Fibroblast of peridontal ligament (primary cell): ENCODE measurements around the gene MEGF11.

ENCODE experiments used
- DNase-seq: peaks from one replicate; pipeline ENCODE4 v3.0.0-alpha.2; 2010; ENCODE audit errors: extremely low read depth

Gene MEGF11

DNA sequence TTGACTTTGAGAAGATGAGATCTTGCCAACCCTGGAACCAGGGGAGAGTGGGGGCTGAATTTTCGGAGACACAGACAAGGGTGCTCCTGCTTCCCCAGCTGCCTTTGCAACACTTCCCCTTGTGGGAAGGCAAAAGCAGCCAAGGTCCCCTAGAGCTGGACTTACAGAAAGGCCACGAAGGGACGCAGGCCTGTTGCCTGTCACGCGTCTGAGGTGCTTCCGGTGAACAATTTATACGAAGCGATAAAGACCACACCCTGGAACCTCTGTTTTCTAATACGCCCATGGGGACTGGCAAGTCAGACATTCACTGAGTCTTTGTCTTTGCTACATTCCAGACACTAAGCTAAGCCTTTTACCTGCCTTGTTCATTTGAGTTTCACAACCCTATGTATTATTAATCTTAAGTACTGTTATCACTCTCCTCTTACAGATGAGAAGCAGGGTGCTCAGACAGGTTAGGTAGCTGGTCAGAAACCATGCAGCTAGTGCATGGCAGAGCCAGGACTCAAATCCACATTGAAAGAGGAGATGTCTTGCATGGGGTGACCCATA lies 13.2 kb downstream of the MEGF11 start:
- no peak for DNase-seq

DNA sequence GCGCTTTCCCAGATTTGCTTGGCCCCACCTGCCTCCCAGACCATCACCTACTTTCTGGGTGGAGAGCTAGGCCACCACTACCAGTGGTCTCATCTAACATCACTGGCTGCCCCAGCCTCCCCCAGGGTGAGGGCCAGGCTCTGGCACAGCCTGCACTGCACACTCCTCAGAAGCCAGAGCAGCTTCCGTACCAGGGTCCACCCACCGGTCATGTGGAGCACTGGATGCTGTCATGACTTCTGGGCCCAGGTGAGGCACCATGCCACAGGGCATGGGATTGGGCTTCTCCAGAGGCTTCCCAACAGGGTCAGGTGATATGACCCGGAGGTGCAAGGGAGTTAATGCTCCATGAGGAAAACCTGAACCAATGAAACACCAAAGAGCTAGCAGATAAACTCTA lies 14.0 kb downstream of the MEGF11 start:
- DNase-seq = no peak

DNA sequence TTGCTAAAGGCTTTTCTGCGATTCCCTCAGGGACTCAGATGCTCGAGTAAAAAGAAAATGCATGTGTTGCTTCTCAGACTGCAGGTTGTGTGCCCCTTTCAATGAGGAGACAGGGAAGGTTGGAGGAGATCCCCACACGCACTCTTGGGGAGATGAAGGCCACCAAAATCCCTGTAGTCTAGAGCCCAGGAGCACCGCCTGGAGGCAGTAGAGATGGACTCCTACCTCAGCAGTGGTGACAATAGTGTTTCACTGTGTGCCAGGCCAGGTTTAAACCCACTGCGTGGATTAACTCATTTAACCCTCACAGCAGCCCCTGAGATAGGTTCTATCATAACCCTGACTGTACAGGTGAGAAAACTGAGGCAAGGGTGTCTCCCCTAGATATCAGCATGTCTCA lies 15.2 kb downstream of the MEGF11 start:
- no peak for DNase-seq

DNA sequence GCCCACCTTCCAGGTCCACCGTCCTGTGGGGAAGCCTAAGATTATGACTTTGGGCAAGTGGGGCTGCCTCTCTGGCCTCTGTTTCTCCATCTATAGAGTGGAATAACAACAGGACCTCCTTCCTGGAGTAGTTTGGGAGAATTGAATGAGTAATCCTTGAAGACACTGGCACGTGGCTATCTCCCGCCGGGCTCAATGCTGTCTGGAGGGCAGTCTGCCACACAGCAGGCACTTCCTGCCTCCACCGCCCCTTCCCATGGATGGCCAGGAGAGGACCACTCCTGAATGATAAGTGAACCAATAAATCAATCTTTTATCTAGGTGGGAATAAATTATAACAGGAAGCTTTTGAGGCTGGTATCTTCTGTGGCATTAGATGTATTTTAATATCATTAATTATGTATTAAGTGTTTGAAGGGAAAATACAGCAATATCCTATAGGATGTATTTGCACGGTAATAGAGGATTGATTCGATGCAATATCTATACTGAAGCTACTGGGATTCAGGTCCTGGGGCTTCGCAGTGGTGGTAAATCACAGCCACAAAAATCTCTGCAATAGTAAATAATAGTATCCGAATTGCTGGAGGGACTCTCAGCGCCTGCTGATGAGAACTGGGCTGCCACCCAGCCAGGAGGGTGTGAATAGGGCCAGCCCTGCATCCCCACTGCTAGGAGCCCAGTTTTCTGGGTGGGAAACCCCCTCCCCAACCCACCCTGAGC lies 15.9 kb downstream of the MEGF11 start:
- DNase-seq = no peak

DNA sequence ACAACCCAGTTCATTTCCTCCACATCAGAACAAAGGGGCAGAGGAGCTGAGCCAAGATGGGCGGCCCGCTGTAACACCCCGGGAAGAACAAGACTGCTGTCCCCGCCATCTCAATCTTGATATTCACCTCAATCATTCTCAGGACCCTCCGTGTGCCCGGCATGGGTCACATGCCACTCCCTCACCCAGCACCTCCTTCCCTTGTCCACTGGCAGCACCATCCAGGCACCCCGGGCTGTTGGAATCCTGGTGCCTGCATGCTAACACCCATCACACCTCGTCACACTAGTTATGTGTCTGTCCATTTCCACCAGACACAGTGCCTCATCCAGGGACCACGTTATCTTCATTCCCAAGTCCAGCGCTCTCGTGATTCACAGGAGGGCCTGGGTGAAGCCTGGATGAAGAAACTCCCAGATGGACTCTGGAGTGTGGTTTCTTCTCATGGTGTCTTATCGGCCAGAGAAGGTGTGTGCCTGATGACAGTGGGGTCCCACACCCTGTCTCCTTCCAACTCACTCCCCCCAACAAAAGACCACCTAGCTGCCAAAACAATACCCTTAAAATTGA lies 16.7 kb downstream of the MEGF11 start:
- DNase-seq = no peak

DNA sequence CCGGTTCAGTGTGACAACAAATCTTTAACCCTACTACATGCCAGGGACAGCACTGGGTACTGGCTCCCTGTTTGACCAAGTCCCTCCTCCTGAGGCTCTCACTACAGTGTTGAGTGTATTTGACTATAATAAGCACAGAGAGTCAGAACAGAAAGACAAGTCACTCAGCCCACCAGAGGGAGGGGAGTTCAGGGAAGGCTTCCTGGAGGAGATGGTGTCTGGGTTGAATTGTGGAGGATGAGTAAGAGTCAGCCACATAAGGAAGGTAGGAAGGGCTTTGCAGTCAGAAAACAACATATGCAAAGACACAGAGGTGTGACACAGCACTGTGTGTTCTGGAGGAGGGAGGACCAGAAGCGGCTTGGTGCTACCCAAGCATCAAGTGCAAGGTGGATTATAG lies 17.7 kb downstream of the MEGF11 start:
- DNase-seq = no peak

- DNase-seq = no peak
Measured at GRCh38 chr15:66234798-66235197, 18.8 kb downstream of the MEGF11 start.

DNA sequence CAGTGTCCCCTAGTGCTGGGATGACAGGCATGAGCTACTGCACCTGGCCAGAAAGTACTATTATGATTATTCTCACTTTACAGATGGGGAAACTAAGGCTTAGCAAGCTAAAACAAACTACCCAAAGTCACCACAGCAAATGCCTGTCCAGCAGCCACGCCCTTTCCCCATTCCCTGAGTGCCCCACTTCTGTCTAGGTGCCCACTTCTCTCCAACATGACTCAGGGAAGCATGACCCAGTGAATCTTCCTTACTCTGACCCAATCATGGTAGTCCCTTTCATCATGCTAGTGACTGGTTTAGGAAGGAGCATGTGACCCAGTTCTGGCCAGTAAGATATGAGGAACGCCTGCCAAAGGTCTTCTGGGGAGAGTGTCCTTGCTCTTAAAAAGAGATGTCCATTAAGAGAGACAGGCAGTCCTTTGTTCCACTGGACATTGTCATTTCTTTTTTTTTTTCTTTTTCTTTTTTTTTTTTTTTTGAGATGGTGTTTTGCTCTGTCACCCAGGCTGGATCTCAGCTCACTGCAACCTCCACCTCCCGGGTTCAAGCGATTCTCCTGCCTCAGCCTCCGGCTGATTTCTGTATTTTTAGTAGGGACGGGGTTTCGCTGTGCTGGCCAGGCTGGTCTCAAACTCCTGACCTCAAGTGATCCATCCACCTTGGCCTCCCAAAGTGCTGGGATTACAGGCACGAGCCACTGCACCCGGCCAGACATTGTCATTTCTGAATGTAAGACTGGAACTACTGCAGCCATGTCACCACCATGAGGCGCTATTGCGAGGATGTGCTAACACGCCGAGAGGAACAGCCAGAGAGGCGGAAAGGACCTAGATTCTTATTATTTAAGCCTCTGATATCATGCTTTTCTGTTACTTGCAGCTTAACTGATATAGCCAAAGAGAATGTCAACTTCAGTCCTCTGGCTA lies 19.8 kb downstream of the MEGF11 start:
- no peak for DNase-seq

DNA sequence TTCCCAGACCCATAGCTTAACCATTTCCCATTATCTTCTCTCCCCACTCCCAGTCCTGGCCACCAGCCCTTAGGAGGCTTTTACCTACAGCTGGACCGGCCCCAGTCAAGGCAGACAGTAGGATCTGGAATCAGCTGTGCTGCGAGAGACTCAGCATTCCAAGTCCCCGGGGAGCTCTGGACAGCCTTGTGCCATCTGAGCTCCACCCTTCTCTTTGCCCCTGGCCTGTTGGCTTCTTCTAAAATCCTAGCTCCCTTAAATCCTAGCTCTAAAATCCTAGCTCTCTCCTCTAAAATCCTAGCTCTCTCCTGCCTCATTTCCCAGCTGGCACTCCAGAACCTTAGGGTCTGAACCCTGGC lies 21.3 kb downstream of the MEGF11 start:
- DNase-seq = no peak

- no peak for DNase-seq
Measured at GRCh38 chr15:66231394-66232266, 21.9 kb downstream of the MEGF11 start.

DNA sequence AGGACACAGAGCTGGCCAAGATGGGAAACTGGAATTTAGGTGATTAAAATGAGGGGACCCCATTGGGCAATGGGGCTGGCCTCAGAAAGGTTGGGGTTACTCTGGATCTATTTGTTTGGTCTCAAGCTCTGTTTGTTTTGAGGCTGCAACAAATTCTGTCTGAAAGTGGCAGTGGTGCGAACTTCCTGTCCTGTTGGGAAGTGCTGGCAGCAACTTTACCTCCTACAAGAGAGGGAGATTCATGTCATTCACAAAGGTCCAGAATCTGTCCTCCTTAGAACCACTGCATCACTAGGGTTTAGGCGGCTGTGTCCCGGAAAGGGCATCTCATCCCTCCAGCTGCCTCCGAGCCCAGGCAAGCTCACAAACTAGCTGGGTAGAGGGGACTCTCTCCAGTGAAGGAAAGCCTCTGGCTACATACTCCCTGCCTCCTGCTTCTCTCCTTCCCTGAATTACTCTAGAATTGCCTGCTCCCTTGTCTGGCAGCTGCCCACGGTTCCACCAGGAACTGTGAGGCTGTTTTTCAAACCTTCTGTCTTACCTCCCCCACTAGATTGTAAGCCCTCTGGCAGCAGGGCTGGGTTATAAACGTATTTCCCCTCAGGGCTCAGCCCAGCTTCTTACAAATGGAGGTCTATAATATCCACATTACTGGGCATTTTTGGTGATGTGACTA lies 23.6 kb downstream of the MEGF11 start:
- DNase-seq = no peak

DNA sequence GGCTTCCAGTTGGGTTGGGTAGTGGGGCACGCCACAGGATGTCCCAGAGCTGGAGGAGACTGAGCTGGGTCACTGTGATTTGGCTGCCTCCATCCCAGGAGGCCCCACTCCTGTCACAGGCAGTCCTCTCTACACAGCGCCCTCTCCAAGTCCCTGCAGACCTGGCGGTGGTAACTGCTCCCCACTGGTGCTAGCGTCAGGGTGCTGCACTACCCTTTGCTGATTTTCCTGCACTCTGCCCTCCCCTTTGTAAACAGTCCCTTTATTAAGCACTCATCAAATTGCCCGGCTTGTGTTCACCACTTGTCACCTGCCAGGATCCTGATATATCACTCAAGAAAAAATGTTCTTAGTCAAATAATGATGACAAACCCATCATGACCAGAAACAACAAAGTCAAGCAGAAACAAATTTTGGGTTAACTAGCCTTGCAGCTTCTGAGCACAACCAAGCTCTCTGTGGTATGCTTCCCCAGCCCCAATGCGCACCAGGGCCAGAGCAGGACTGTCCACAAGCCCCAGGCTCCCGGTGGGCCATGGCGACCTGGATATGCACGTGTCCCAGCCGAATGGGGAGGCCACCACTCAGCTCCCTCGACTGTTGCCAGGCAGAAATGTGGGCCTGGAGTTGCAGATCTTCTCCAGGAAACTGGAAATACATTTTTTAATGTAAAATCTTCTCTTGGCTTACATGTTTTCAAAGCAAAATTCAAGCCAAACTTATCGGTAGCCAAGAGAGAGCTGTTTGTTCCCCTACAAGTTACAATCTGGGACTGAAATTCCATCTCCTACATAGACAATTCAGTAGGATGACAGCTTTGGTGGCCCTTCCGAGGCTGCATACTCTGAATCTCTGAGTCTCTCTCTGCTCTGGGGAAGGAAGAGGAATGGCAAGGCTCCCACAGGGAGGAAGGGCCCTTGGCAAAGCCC lies 24.5 kb downstream of the MEGF11 start:
- no peak for DNase-seq

GRCh38 chr15:66226736-66227135 lies 26.8 kb downstream of the MEGF11 start:
- DNase-seq = no peak

DNA sequence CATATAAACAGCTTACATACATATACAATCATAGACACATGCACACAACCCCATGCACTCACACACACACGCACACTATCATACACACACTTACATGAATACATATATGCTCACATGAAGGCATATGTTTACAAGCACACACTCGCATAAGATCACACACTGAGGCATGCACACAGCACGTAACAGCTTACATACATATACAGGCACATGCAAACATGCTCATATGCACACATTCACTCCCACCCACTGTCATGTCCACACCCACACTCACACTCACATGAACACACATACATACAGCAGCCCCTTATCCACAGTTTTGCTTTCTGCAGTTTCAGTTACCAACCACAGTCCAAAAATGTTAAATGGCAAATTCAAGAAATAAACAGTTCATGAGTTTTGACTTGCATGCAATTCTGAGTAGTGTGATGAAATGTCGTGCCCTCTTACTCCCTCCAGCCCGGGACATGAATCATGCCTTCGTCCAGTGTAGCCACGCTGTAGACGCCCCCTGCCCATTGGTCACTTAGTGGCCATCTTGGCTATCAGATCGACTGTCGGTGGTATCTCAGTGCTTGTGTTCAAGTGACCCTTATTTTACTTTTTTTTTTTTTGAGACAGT lies 27.8 kb downstream of the MEGF11 start:
- DNase-seq = no peak

- DNase-seq = no peak
Measured at GRCh38 chr15:66224946-66225345, 28.6 kb downstream of the MEGF11 start.

- DNase-seq = no peak
Measured at GRCh38 chr15:66222273-66223198, 31.0 kb downstream of the MEGF11 start.

- DNase-seq = no peak
Measured at GRCh38 chr15:66221126-66221525, 32.4 kb downstream of the MEGF11 start.

GRCh38 chr15:66220601-66221000 lies 32.9 kb downstream of the MEGF11 start:
- no peak for DNase-seq
